Measurements from ENCODE around the gene DALRD3. TPM values are rescaled to one million over a fixed set of nuclear protein-coding genes. Genes with fewer than 3 reads are reported as not detected.
A peak's percentile ranks its signal among the peaks of the same experiment; 100 is the strongest.

Gene DALRD3
- total and polyA plus RNA-seq, 2 of the 8 experiments (the other 6 are each of a cell fraction or from before 2014, with no cell fraction given) = 30.4 to 86.5 TPM

- POLR2A ChIA-PET (ENCODE audit: partially characterized antibody) = interaction anchor here (0.6 to 33.9 kb wide), 33 partner anchors 12 to 450 kb away, joined by 3 to 1518 read pairs (median 4); partner anchors contain the start of genes ARIH2, CELSR3, DALRD3 and IP6K2
- peak within 1 kb of the TSS; percentile 82 for H3K27ac ChIP-seq (ENCODE audit: low read depth, low read length)
- H3K9me3 ChIP-seq (ENCODE audit: insufficient read depth in 2 of 2, low read depth in 1 of 2, low read length in 1 of 2) = no peaks in the 10 kb centered on the region
- CTCF ChIA-PET (ENCODE audit: partially characterized antibody) = interaction anchor here (1.3 kb wide), 1 partner anchor 15 kb away, joined by 5 read pairs; no protein-coding TSS in a partner anchor
- no peak within 1 kb of the TSS; the same call in 1 of the 2 replicates for H2AK5ac ChIP-seq (ENCODE audit: low read depth, low read length)
- peak within 1 kb of the TSS; percentile 75 for H3K56ac ChIP-seq (replicated peaks; ENCODE audit: insufficient read length, low read depth, low read length)
- no peak within 1 kb of the TSS for H2BK15ac ChIP-seq (ENCODE audit: low read length)
- DNase-seq (ENCODE audit: low read depth in 1 of 2, low spot score in 2 of 2) (peak; percentile 79 to 97), FAIRE-seq (no peak)
- H4K8ac ChIP-seq (ENCODE audit: extremely low read depth, insufficient read depth, low read length) = peak within 1 kb of the TSS; percentile 96
- peaks cover 8% of the 10 kb centered on the region for H3K79me1 ChIP-seq (ENCODE audit: low read depth, low read length)
- H2BK20ac ChIP-seq (ENCODE audit: low read length) = no peak within 1 kb of the TSS
- no peak within 1 kb of the TSS for H3K23ac ChIP-seq (ENCODE audit: insufficient read length)
- peak within 1 kb of the TSS; percentile 50 to 81 (median 76) for H3K4me3 ChIP-seq (ENCODE audit: extremely low read depth in 1 of 4, insufficient read depth in 2 of 4, low read depth in 3 of 4, low read length in 4 of 4)
- peaks cover 4 to 15% of the 10 kb centered on the region in 2 experiments; a peak in 3 of 4 replicates for H3K79me2 ChIP-seq (ENCODE audit: control insufficient read depth in 1 of 2, insufficient read depth in 2 of 2, low read length in 2 of 2)
- H3K18ac ChIP-seq (ENCODE audit: extremely low read depth, low read length) = peak within 1 kb of the TSS; percentile 68; the same call in 1 of the 2 replicates
- no peak within 1 kb of the TSS for H3K14ac ChIP-seq (ENCODE audit: insufficient read length)
- no peak within 1 kb of the TSS for H2AFZ ChIP-seq (ENCODE audit: low read length)
- H3K23me2 ChIP-seq (ENCODE audit: low read depth, low read length) = peaks cover 7% of the 10 kb centered on the region
- peak within 1 kb of the TSS; percentile 94 for H3K4ac ChIP-seq (replicated peaks; ENCODE audit: insufficient read length, low read depth, low read length)
- H4K20me1 ChIP-seq (replicated peaks in 1 of 2; ENCODE audit: control insufficient read depth in 1 of 2, insufficient read depth in 2 of 2, low read length in 2 of 2) = peaks cover 10 to 21% of the 10 kb centered on the region in 2 experiments
- H3K4me2 ChIP-seq (ENCODE audit: insufficient read depth in 1 of 2, low read depth in 2 of 2, low read length in 2 of 2) = peak within 1 kb of the TSS; percentile 88 to 98
- no peak within 1 kb of the TSS for H2BK12ac ChIP-seq (ENCODE audit: low read depth, low read length)
- no peaks in the 10 kb centered on the region; a peak in 1 of 7 replicates for H3K27me3 ChIP-seq (replicated peaks in 1 of 4; ENCODE audit: control insufficient read depth in 3 of 4, extremely low read depth in 1 of 4, insufficient read depth in 3 of 4, low read length in 3 of 4)
- H3K36me3 ChIP-seq (ENCODE audit: control insufficient read depth in 2 of 4, insufficient read depth in 4 of 4, low read length in 3 of 4) = peaks cover 50 to 68% (median 64%) of the 10 kb centered on the region in 4 experiments
- H3K9ac ChIP-seq (replicated peaks in 1 of 4; ENCODE audit: extremely low read depth in 1 of 4, low read depth in 3 of 4, low read length in 3 of 4) = peak within 1 kb of the TSS; percentile 75 to 83 (median 82)
- H4K91ac ChIP-seq (replicated peaks; ENCODE audit: insufficient read length, low read length) = peak within 1 kb of the TSS; percentile 77
- peak within 1 kb of the TSS; percentile 50; the same call in 1 of the 2 replicates for H2BK5ac ChIP-seq (ENCODE audit: low read depth, low read length)
- H2BK120ac ChIP-seq (replicated peaks; ENCODE audit: low read depth, low read length) = no peak within 1 kb of the TSS
- H4K5ac ChIP-seq (ENCODE audit: insufficient read length, low read depth, low read length) = peak within 1 kb of the TSS; percentile 71
- H3K4me1 ChIP-seq (replicated peaks in 1 of 4; ENCODE audit: control insufficient read depth in 3 of 4, insufficient read depth in 4 of 4, low read length in 3 of 4) = peaks cover 0 to 8% (median 6%) of the 10 kb centered on the region in 4 experiments; a peak in 5 of 7 replicates
- 10% methylated on average over 55 of the region's 55 CpGs; no CpG with 5 or more reads in 1 of the 2 experiments for whole genome bisulfite sequencing, 2 experiments (ENCODE audit: extremely low coverage in 1 of 2, insufficient coverage in 1 of 2, insufficient read length in 1 of 2, insufficient replicate concordance in 2 of 2, low coverage in 1 of 2, low lambda C conversion rate in 2 of 2, missing lambda C conversion rate in 1 of 2)
- TF ChIP-seq EP300 (IDR thresholded peaks at IDR 0.05; ENCODE audit: borderline replicate concordance in 1 of 2, low read depth in 2 of 2, low read length in 2 of 2) (no peak; a peak in 1 of 3 replicates), KDM1A (IDR thresholded peaks at IDR 0.05; ENCODE audit: borderline replicate concordance, low read length) (no peak)
Observed at GRCh38 chr3:49028673-49029562, 10.5 kb upstream of the DALRD3 start, which contains the start of gene IMPDH2. Gene IMPDH2, minus strand, starts transcription at chr3:49029398. Its CDS starts 48 bp downstream, at chr3:49029350.
